Prostate gland (tissue), 2 donors: ENCODE results near the gene BIRC5.

Experiments
- POLR2A ChIP-seq: fragments of 450-650 bp; IDR thresholded peaks from one replicate; pipeline ENCODE4 v1.6.1; 2016; ENCODE audit warnings: antibody characterized with exemption, mild to moderate bottlenecking
- POLR2AphosphoS5 ChIP-seq: sonication (generic); formaldehyde crosslinking; IDR thresholded peaks from one replicate; pipeline ENCODE4 v1.6.1; 2017; ENCODE audit warnings: antibody characterized with exemption
- TF ChIP-seq, protein P1 (sequence below), 4 experiments: fragments of 200-600 bp in 2 of 4; fragments of 450-650 bp in 2 of 4; sonication (generic) in 2 of 4; IDR thresholded peaks; 1 replicate in 3 of 4; 2 replicates in 1 of 4; pipeline ENCODE4 v1.5.1; 2016 to 2019; ENCODE audit warnings: antibody characterized with exemption in 4 of 4, mild to moderate bottlenecking in 2 of 4, moderate library complexity in 2 of 4

DNA sequence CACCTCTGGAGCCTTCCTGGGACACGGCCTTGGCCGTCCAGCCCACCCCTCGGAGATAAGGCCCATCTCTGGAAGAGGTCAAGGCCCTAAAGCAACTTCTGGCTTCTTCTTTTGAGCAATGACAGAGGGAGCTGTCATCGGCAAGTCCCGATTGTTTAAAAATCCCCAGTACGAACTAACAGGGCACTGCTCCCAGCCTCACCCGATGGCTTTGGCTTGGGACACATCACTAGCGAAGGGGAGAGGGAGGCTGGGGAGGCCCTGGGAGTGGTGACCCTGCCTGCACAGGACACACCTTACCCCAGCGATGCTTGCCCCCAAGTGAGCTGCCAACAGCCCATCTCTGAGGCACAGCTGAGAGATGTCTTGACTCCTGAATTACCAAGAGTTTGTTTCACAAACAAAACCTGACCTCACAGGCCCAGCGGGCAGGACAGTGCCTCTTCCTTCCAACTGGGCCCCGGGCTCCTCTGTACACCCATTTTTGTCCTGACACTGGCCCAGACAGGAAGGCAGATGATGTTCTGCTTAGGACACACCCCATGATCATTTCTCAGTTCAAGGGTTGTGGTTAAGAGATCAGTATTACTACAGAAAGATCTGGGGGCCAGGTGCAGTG is 40.8 kb upstream of the BIRC5 start:
- TF ChIP-seq POLR2AphosphoS5 (no peak), POLR2A (no peak)
- TF ChIP-seq, protein P1, sequence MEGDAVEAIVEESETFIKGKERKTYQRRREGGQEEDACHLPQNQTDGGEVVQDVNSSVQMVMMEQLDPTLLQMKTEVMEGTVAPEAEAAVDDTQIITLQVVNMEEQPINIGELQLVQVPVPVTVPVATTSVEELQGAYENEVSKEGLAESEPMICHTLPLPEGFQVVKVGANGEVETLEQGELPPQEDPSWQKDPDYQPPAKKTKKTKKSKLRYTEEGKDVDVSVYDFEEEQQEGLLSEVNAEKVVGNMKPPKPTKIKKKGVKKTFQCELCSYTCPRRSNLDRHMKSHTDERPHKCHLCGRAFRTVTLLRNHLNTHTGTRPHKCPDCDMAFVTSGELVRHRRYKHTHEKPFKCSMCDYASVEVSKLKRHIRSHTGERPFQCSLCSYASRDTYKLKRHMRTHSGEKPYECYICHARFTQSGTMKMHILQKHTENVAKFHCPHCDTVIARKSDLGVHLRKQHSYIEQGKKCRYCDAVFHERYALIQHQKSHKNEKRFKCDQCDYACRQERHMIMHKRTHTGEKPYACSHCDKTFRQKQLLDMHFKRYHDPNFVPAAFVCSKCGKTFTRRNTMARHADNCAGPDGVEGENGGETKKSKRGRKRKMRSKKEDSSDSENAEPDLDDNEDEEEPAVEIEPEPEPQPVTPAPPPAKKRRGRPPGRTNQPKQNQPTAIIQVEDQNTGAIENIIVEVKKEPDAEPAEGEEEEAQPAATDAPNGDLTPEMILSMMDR (IDR thresholded peaks at IDR 0.05) = no peak
